Keratinocyte (primary cell): ENCODE measurements around the gene WDR4. TPM values are rescaled to one million over a fixed set of nuclear protein-coding genes. Genes with fewer than 3 reads are reported as not detected.

Experiments used
- DNase-seq: peaks from one replicate; pipeline ENCODE4 v3.0.0-alpha.2; 2011; ENCODE audit warnings: low read depth, missing footprints, low spot score
- FAIRE-seq: peaks from 2 replicates; lab custom pipeline; 2011; peaks lifted over from hg19 to GRCh38; lab: Jason Lieb, UNC
- H2AFZ ChIP-seq: 2 replicates; pipeline ENCODE4 v1.6.0; 2012; ENCODE audit warnings: low read length, control low read depth, inconsistent platforms; ENCODE audit not compliant: control insufficient read depth
- H3K27ac ChIP-seq: 2 replicates; pipeline ENCODE4 v1.5.1; 2011; ENCODE audit warnings: low read length; ENCODE audit not compliant: control insufficient read depth, insufficient read depth
- H3K27me3 ChIP-seq: 3 replicates; pipeline ENCODE4 v1.6.0; 2011; ENCODE audit warnings: low read length; ENCODE audit not compliant: control insufficient read depth, insufficient read depth; ENCODE audit errors: extremely low read depth
- H3K36me3 ChIP-seq, 2 experiments: 2 replicates in 1 of 2; 3 replicates in 1 of 2; pipeline ENCODE4 v1.5.1; 2011; ENCODE audit warnings: low read length in 2 of 2, mild to moderate bottlenecking in 1 of 2; ENCODE audit not compliant: control insufficient read depth in 2 of 2, insufficient read depth in 2 of 2; ENCODE audit errors: extremely low read depth in 1 of 2
- H3K4me1 ChIP-seq: 3 replicates; pipeline ENCODE4 v1.5.1; 2011; ENCODE audit warnings: low read length; ENCODE audit not compliant: control insufficient read depth, insufficient read depth; ENCODE audit errors: extremely low read depth
- H3K4me2 ChIP-seq: 3 replicates; pipeline ENCODE4 v1.6.0; 2011; ENCODE audit warnings: low read depth, low read length; ENCODE audit not compliant: control insufficient read depth, insufficient read depth; ENCODE audit errors: extremely low read depth
- H3K4me3 ChIP-seq, 3 experiments: fragments of 200-600 bp in 1 of 3; sonication (generic) in 1 of 3; 2 replicates in 2 of 3; 3 replicates in 1 of 3; pipeline ENCODE4 v1.5.1; 2011 to 2016; ENCODE audit warnings: low read length in 3 of 3, mild to moderate bottlenecking in 3 of 3, control low read depth in 2 of 3, inconsistent platforms in 1 of 3, low read depth in 1 of 3, mixed read lengths in 1 of 3, mixed run types in 1 of 3, moderate library complexity in 1 of 3; ENCODE audit not compliant: control insufficient read depth in 2 of 3, insufficient read depth in 2 of 3; ENCODE audit errors: extremely low read depth in 1 of 3
- H3K79me2 ChIP-seq: 2 replicates; pipeline ENCODE4 v1.6.0; 2012; ENCODE audit warnings: low read length; ENCODE audit not compliant: control insufficient read depth, insufficient read depth
- H3K9ac ChIP-seq: 3 replicates; pipeline ENCODE4 v1.6.0; 2011; ENCODE audit warnings: low read length; ENCODE audit not compliant: control insufficient read depth, insufficient read depth; ENCODE audit errors: extremely low read depth
- H3K9me1 ChIP-seq: 3 replicates; pipeline ENCODE4 v1.6.0; 2011; ENCODE audit warnings: low read length; ENCODE audit not compliant: control insufficient read depth, insufficient read depth; ENCODE audit errors: extremely low read depth
- H3K9me3 ChIP-seq: 2 replicates; pipeline ENCODE4 v1.5.1; 2012; ENCODE audit warnings: low read depth, low read length; ENCODE audit not compliant: control insufficient read depth
- H4K20me1 ChIP-seq: 3 replicates; pipeline ENCODE4 v1.6.0; 2011; ENCODE audit warnings: low read length; ENCODE audit not compliant: control insufficient read depth, insufficient read depth; ENCODE audit errors: extremely low read depth
- CTCF ChIP-seq, 3 experiments: IDR thresholded peaks in 1 of 3; conservative IDR thresholded peaks in 1 of 3; optimal IDR thresholded peaks in 1 of 3; 2 replicates in 2 of 3; 3 replicates in 1 of 3; pipeline versions ENCODE3 to v1.5.1; 2011; ENCODE audit warnings: low read length in 3 of 3, mild to moderate bottlenecking in 3 of 3, moderate library complexity in 2 of 3, control low read depth in 1 of 3, inconsistent platforms in 1 of 3; ENCODE audit not compliant: insufficient read depth in 2 of 3; ENCODE audit errors: extremely low read depth in 1 of 3
- EZH2 ChIP-seq: IDR thresholded peaks from one replicate; pipeline ENCODE4 v1.6.1; 2012; ENCODE audit warnings: inconsistent platforms, mild to moderate bottlenecking, low read length, moderate library complexity
- dilution Hi-C: fragments of 300-500 bp; cut with MboI; formaldehyde crosslinking; loops from one replicate; pipeline ENCODE4 v1.7.0; 2020; ENCODE audit warnings: low sequenced_read_pairs; ENCODE audit not compliant: extremely low pct_ligation_motif_present
- polyA plus RNA-seq, 5 experiments: library from polyadenylated mRNA; depleted of rRNA in 3 of 5; stranded (reverse) in 3 of 5; stranded (forward) in 1 of 5; unstranded in 1 of 5; fragments of >200 nt; gene quantifications; 1 replicate in 1 of 5; 2 replicates in 3 of 5; 3 replicates in 1 of 5; pipeline versions ENCODE4 v1.2.1 to v1.2.3, GENCODE V29; 2011 to 2012; ENCODE audit warnings: missing spikeins in 2 of 5, low read depth in 1 of 5, low replicate concordance in 1 of 5

WDR4 gene
- polyA plus RNA-seq, 1 donor (not counting 4 experiments of a cell fraction or from before 2014, with no cell fraction given), result 14.9 TPM

- no peak for TF ChIP-seq EZH2
- TF ChIP-seq CTCF (optimal IDR thresholded peaks at IDR 0.05 in 1 of 3, IDR thresholded peaks at IDR 0.05 in 1 of 3, conservative IDR thresholded peaks at IDR 0.05 in 1 of 3; ENCODE audit: extremely low read depth in 1 of 3, insufficient read depth in 2 of 3, low read length in 3 of 3), result no peak
- DNase-seq, result no peak
- peaks cover 47% of the 10 kb centered on the region for H4K20me1 ChIP-seq
Observed at GRCh38 chr21:42865776-42866160, 13.6 kb downstream of the WDR4 start.

GRCh38 chr21:42864815-42865775, 14.2 kb downstream of the WDR4 start:
- Histone ChIP-seq H3K36me3 (peaks cover 47 to 54% of the 10 kb centered on the region in 2 experiments), H3K4me1 (no peaks in the 10 kb centered on the region), H2AFZ (no peak overlapping the region), H3K27me3 (no peaks in the 10 kb centered on the region), H3K4me3 (no peak overlapping the region), H3K9me3 (no peaks in the 10 kb centered on the region), H3K79me2 (peaks cover 89% of the 10 kb centered on the region), H3K9me1 (no peaks in the 10 kb centered on the region), H3K9ac (no peak overlapping the region), H4K20me1 (peaks cover 47% of the 10 kb centered on the region), H3K4me2 (no peak overlapping the region), H3K27ac (no peak overlapping the region)
- FAIRE-seq, result no peak
- no peak for DNase-seq
- no peak for TF ChIP-seq EZH2
- dilution Hi-C loops, result no loop called here

More at GRCh38 chr21:42865776-42866160, 13.6 kb downstream of the WDR4 start:
- Histone ChIP-seq H3K79me2 (peaks cover 87% of the 10 kb centered on the region), H3K4me2 (no peak overlapping the region), H3K27ac (no peak overlapping the region), H3K4me3 (no peak overlapping the region), H3K9me3 (no peaks in the 10 kb centered on the region), H2AFZ (no peak overlapping the region), H3K9me1 (no peaks in the 10 kb centered on the region), H3K36me3 (peaks cover 45 to 51% of the 10 kb centered on the region in 2 experiments), H3K9ac (no peak overlapping the region), H3K4me1 (no peaks in the 10 kb centered on the region), H3K27me3 (no peaks in the 10 kb centered on the region)
- dilution Hi-C loops, result no loop called here
- FAIRE-seq, result no peak
